Calu3 (cell line): ENCODE data around the gene TMEM72. TPM values are rescaled to one million over a fixed set of nuclear protein-coding genes. Genes with fewer than 3 reads are reported as not detected.

Experiments used
- BruUV-seq: library from RNA; stranded (reverse); fragments of 400-500 nt; replicated peaks from 2 replicates; lab custom pipeline; 2021; lab: Mats Ljungman, UMichigan
- CTCF ChIA-PET: fragments of 300-600 bp; sonication (Branson Sonifier 250); formaldehyde crosslinking; loops from one replicate; lab custom pipeline; 2022; ENCODE audit warnings: antibody characterized with exemption; lab: Charles Lee
- DNase-seq: peaks from one replicate; pipeline ENCODE4 v3.0.0; 2022
- H3K27ac Mint-ChIP-seq: one replicate; pipeline ENCODE4 v1.8.0; 2022; ENCODE audit warnings: mixed read lengths; ENCODE audit not compliant: unreplicated experiment
- H3K27me3 Mint-ChIP-seq: one replicate; pipeline ENCODE4 v1.8.0; 2022; ENCODE audit warnings: mixed read lengths; ENCODE audit not compliant: unreplicated experiment
- H3K36me3 Mint-ChIP-seq: one replicate; pipeline ENCODE4 v1.8.0; 2022; ENCODE audit warnings: mild to moderate bottlenecking, moderate library complexity, mixed read lengths; ENCODE audit not compliant: insufficient read depth, unreplicated experiment
- H3K4me1 Mint-ChIP-seq: one replicate; pipeline ENCODE4 v1.8.0; 2022; ENCODE audit warnings: mild to moderate bottlenecking, low read depth, mixed read lengths; ENCODE audit not compliant: unreplicated experiment
- H3K4me3 Mint-ChIP-seq: one replicate; pipeline ENCODE4 v1.8.0; 2022; ENCODE audit warnings: mild to moderate bottlenecking, low read depth, moderate library complexity, mixed read lengths; ENCODE audit not compliant: unreplicated experiment
- H3K9me3 Mint-ChIP-seq: one replicate; pipeline ENCODE4 v1.8.0; 2022; ENCODE audit warnings: low read depth, mixed read lengths; ENCODE audit not compliant: unreplicated experiment
- intact Hi-C: fragments of 100-400 bp; cut with micrococcal nuclease; formaldehyde crosslinking; loops from one replicate; pipeline ENCODE4 v1.10.0; 2022; ENCODE audit not compliant: unreplicated experiment
- total RNA-seq: library from RNA; stranded (reverse); gene quantifications from 2 replicates; pipeline ENCODE4 v1.2.3, GENCODE V29; 2022
- TF ChIP-seq, protein P1 (sequence below): fragments of 200-600 bp; IDR thresholded peaks from one replicate; pipeline ENCODE4 v1.8.0; 2022; ENCODE audit warnings: antibody characterized with exemption; ENCODE audit not compliant: unreplicated experiment

The TMEM72 gene
- total RNA-seq, 1 experiment from 2014 or later: not detected

DNA sequence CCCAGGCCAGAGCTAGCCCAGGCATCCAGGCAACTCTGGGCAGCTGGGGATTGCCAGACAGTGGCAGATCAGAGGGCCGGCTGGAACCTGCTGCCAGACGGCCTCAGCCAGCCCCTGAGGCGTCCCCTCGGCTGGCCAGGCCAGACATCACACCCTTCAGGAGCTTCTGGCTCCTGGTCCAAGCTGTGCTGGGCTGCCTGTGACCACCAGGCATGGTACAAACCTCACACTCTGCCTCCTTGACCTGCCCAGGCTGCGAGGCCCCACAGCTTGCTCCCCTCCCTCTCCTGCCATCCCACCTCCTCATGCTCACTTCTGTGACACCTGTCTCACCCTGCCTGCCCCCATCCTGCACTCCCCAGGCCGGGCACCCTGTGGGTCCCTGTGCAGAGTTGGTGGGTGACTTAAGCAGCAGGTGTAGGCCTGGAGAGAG is 61.8 kb downstream of the TMEM72 start:
- TF ChIP-seq, protein P1, sequence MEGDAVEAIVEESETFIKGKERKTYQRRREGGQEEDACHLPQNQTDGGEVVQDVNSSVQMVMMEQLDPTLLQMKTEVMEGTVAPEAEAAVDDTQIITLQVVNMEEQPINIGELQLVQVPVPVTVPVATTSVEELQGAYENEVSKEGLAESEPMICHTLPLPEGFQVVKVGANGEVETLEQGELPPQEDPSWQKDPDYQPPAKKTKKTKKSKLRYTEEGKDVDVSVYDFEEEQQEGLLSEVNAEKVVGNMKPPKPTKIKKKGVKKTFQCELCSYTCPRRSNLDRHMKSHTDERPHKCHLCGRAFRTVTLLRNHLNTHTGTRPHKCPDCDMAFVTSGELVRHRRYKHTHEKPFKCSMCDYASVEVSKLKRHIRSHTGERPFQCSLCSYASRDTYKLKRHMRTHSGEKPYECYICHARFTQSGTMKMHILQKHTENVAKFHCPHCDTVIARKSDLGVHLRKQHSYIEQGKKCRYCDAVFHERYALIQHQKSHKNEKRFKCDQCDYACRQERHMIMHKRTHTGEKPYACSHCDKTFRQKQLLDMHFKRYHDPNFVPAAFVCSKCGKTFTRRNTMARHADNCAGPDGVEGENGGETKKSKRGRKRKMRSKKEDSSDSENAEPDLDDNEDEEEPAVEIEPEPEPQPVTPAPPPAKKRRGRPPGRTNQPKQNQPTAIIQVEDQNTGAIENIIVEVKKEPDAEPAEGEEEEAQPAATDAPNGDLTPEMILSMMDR: no peak
- H3K9me3 Mint-ChIP-seq: no peaks in the 10 kb centered on the region

DNA sequence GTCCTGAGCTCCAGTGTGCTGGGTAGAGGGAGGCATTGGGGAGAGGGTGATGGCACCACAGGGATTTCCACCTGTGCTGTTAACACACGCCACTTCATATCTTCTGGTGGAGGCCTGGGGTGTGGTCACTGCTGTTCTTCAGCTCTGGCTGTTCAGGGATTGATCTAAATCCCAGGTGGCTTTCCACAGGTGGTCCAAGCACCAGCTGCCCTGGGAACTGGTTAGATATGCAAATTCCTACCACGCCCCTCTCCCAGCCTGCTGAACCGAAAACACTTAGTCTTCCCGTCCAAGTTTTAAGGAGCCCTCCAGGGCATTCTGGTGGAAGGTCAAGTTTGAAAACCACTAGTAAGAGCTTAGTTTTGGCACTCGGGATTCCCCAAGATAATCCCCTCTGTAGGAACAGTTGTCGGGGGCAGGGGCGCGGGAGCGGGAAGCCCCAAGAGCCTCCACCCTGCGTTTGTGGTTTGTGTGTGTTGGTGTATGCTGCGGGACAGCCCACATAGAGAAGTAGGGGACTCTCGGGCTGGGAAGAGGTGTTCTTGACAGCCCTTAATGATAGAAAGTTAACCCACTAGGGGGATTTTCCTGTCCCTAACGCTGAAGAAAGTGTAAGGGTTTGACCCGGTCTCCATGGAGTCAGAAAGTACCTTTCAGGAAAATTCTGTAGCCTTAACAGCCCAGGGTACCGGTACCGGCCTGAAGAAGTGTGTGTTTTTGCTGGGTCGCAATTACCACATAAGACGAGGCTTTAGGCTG is 62.4 kb downstream of the TMEM72 start:
- intact Hi-C loops: loop anchor here (2.0 kb wide), 1 partner anchor 33 kb away; no protein-coding TSS in a partner anchor
- CTCF ChIA-PET: interaction anchor here (0.9 kb wide), 1 partner anchor 41 kb away, joined by 4 read pairs; no protein-coding TSS in a partner anchor

More for the DNA sequence above, 61.8 kb downstream of the TMEM72 start:
- CTCF ChIA-PET: interaction anchor here (0.6 to 0.9 kb wide), 2 partner anchors 40 to 267 kb away, joined by 4 read pairs; no protein-coding TSS in a partner anchor
- H3K4me3 Mint-ChIP-seq: no peak overlapping the region
- peaks cover 18% of the 10 kb centered on the region for H3K4me1 Mint-ChIP-seq
- H3K36me3 Mint-ChIP-seq: peaks cover 5% of the 10 kb centered on the region
- BruUV-seq: no TSS peak
- H3K27ac Mint-ChIP-seq: no peak overlapping the region
- H3K27me3 Mint-ChIP-seq: no peaks in the 10 kb centered on the region
- intact Hi-C loops: no loop called here
- DNase-seq: no peak

DNA sequence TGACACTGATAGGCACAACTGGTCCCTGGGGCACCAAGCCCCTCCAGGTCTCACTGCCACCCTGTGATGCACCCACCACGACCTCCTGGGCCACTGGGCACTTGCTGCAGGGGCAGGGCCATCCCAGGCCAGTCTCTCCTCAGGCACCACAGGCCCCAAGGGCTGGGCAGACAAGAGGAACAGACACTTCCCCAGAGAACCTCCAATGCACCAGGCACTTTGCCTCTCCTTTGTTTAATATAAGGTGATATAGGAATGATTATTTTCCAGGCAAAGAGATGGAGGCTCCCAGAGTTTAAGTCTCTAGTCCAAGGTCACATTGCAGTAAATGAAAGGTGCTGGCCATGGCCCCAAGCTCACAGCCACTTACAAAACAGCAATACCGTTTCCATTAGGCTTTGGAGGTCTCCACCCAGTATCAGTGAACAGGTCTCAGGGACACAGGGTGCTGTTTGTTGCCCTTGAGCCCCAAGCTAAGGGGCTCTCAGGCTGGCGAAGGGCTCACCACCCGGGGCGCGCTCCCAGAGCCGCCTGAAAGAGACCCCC is 63.0 kb downstream of the TMEM72 start:
- Mint-ChIP-seq H3K27me3 (no peaks in the 10 kb centered on the region), H3K4me3 (peak overlapping the region; percentile 52), H3K36me3 (peaks cover 17% of the 10 kb centered on the region), H3K27ac (no peak overlapping the region), H3K9me3 (no peaks in the 10 kb centered on the region), H3K4me1 (peaks cover 22% of the 10 kb centered on the region)
- BruUV-seq: no TSS peak
- TF ChIP-seq, protein P1: no peak
- CTCF ChIA-PET: no interaction called here
- intact Hi-C loops: loop anchor here (2.0 kb wide), 1 partner anchor 33 kb away; no protein-coding TSS in a partner anchor
- no peak for DNase-seq

More for the DNA sequence above, 62.4 kb downstream of the TMEM72 start:
- no peaks in the 10 kb centered on the region for H3K27me3 Mint-ChIP-seq
- H3K4me1 Mint-ChIP-seq: peaks cover 18% of the 10 kb centered on the region
- no peak overlapping the region for H3K4me3 Mint-ChIP-seq
- H3K9me3 Mint-ChIP-seq: no peaks in the 10 kb centered on the region
- BruUV-seq: no TSS peak
- DNase-seq: no peak
- no peak overlapping the region for H3K27ac Mint-ChIP-seq
- peaks cover 11% of the 10 kb centered on the region for H3K36me3 Mint-ChIP-seq
- TF ChIP-seq, protein P1: no peak

DNA sequence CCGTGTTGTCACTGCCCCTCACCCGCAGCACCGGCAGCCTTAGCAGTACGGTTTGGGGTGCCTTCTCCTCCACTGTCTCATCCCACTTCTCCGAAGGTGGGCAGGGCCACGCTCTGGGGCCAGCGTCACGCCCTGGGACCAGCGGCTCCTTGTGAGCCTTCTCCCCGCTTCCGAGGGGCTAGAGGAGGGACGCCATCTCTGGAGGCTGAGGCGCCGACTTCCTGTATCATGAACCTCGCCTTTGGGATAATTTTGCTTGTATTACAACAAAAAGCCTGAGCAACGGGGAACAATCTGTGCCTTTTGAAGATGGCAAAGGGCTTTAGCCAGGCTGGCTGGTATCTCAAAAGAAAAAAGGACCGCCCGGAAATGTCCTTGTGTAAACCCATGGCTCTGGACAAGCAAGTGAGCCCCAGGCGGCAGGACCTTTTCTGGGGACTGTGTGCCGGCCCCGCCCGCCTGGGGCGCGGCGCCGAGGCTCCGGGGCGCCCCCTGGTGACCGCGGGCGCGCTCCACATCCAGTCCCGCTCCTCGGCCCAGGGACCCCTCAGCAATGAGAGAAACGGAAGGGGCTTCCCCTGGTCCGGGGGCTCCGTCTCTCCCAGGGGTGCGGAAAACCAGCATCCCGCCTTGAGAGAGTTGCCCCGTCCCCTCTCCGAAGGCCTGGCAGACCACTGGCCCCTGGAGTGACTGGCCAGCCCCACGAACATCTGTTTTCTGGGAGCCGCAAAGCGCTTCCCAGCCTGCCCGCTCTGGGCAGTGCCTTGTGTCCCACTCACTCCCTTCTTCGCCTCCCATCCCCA is 63.7 kb downstream of the TMEM72 start:
- CTCF ChIA-PET: interaction anchor here (0.6 to 1.8 kb wide), 6 partner anchors 18 to 147 kb away, joined by 3 to 30 read pairs (median 8); no protein-coding TSS in a partner anchor
- H3K4me1 Mint-ChIP-seq: peaks cover 28% of the 10 kb centered on the region
- H3K27me3 Mint-ChIP-seq: no peaks in the 10 kb centered on the region
- peak overlapping the region; percentile 52 for H3K4me3 Mint-ChIP-seq
- no TSS peak for BruUV-seq
- DNase-seq: peak; percentile 80
- no peak overlapping the region for H3K27ac Mint-ChIP-seq
- intact Hi-C loops: loop anchor here (1.0 to 2.0 kb wide), 2 partner anchors 34 to 42 kb away; no protein-coding TSS in a partner anchor
- H3K9me3 Mint-ChIP-seq: no peaks in the 10 kb centered on the region
- H3K36me3 Mint-ChIP-seq: peaks cover 18% of the 10 kb centered on the region
- TF ChIP-seq, protein P1: peak; percentile 94
